MCF 10A (cell line): ENCODE results near the gene ATP5F1D. TPM values are rescaled to one million over a fixed set of nuclear protein-coding genes. Genes with fewer than 3 reads are reported as not detected.

ENCODE experiments used
- BruUV-seq: library from RNA; stranded (reverse); fragments of 400-500 nt; replicated peaks from 2 replicates; lab custom pipeline; 2021; lab: Mats Ljungman, UMichigan
- CTCF ChIA-PET: fragments of 300-600 bp; sonication (Branson Sonifier 250); formaldehyde crosslinking; extraction: SDS; loops from one replicate; lab custom pipeline; 2021; ENCODE audit warnings: antibody characterized with exemption, inconsistent platforms; lab: Yijun Ruan, JAX
- POLR2A ChIA-PET: fragments of 300-600, 350-650 bp; sonication (Branson Sonifier 250); formaldehyde crosslinking; extraction: SDS; loops from one replicate; lab custom pipeline; 2020; ENCODE audit warnings: antibody characterized with exemption, inconsistent platforms; lab: Yijun Ruan, JAX
- DNase-seq: peaks from one replicate; pipeline ENCODE4 v3.0.0-alpha.2; 2018; ENCODE audit not compliant: unreplicated experiment
- H3K27ac Mint-ChIP-seq: one replicate; pipeline ENCODE4 v1.8.0; 2022; ENCODE audit warnings: mild to moderate bottlenecking, low read depth, mixed read lengths; ENCODE audit not compliant: unreplicated experiment
- H3K27me3 Mint-ChIP-seq: one replicate; pipeline ENCODE4 v1.8.0; 2022; ENCODE audit warnings: mixed read lengths; ENCODE audit not compliant: insufficient read depth, unreplicated experiment
- H3K36me3 Mint-ChIP-seq: one replicate; pipeline ENCODE4 v1.8.0; 2022; ENCODE audit warnings: mild to moderate bottlenecking, moderate library complexity, mixed read lengths; ENCODE audit not compliant: insufficient read depth, unreplicated experiment
- H3K4me1 Mint-ChIP-seq: one replicate; pipeline ENCODE4 v1.8.0; 2022; ENCODE audit warnings: mixed read lengths; ENCODE audit not compliant: insufficient read depth, unreplicated experiment
- H3K4me3 Mint-ChIP-seq: one replicate; pipeline ENCODE4 v1.8.0; 2022; ENCODE audit warnings: mild to moderate bottlenecking, moderate library complexity, mixed read lengths; ENCODE audit not compliant: unreplicated experiment
- H3K9me3 Mint-ChIP-seq: one replicate; pipeline ENCODE4 v1.8.0; 2022; ENCODE audit warnings: mixed read lengths; ENCODE audit not compliant: unreplicated experiment
- intact Hi-C: fragments of 100-400 bp; cut with micrococcal nuclease; formaldehyde crosslinking; loops from 2 replicates; pipeline ENCODE4 v1.14.1; 2022
- total RNA-seq: library from RNA; stranded (reverse); gene quantifications from 2 replicates; pipeline ENCODE4 v1.2.3, GENCODE V29; 2022
- TF ChIP-seq, protein P1 (sequence below): fragments of 200-600 bp; IDR thresholded peaks from one replicate; pipeline ENCODE4 v1.8.0; 2022; ENCODE audit warnings: antibody characterized with exemption, mild to moderate bottlenecking; ENCODE audit not compliant: unreplicated experiment

ATP5F1D gene
- total RNA-seq, 1 experiment from 2014 or later = 258 TPM

DNA sequence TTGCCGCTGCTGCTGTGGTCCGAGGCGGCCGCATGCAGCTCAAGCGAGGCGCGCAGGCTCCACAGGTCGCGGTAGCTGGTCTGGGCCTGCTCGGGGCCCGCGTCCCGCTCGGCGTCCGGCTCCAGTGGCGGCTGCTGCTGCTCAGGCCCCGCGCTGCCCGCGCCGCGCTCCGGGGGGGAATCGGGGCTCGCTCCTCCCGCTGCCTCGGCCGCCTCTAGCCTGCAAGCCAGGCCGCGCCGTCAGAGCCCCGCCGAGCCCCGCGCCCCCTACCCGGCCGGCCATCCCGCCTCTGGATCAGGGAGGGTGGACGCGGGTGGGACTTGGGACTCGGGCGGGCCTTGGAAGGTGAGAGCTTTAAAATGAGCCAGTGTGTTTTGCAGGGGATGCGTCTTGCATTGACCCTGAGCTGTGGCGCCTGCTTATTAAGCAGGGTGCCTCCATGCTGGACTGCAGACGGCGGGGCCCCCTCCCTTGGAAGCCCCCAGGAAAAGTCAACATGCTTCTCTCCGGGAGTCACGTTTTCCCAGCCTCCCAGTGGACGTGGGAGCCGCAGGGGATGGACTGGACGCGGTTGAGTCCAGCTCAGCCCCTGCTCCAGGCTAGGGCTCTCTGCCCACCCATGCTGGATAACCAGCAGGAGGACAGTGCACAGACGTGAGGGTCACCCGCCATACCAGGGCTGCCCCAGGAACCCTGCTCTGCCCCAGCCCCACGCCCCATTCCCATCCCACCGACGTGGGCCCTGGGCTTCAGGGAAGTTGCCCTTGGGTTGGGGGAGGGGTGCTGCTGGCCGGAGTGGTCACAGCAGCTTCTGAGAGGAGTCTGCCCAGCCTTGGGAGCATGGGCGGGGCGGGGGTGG lies 11.4 kb upstream of the ATP5F1D start:
- peaks cover 14% of the 10 kb centered on the region for H3K4me1 Mint-ChIP-seq
- peaks cover 10% of the 10 kb centered on the region for H3K36me3 Mint-ChIP-seq
- intact Hi-C loops = no loop called here
- TF ChIP-seq, protein P1, sequence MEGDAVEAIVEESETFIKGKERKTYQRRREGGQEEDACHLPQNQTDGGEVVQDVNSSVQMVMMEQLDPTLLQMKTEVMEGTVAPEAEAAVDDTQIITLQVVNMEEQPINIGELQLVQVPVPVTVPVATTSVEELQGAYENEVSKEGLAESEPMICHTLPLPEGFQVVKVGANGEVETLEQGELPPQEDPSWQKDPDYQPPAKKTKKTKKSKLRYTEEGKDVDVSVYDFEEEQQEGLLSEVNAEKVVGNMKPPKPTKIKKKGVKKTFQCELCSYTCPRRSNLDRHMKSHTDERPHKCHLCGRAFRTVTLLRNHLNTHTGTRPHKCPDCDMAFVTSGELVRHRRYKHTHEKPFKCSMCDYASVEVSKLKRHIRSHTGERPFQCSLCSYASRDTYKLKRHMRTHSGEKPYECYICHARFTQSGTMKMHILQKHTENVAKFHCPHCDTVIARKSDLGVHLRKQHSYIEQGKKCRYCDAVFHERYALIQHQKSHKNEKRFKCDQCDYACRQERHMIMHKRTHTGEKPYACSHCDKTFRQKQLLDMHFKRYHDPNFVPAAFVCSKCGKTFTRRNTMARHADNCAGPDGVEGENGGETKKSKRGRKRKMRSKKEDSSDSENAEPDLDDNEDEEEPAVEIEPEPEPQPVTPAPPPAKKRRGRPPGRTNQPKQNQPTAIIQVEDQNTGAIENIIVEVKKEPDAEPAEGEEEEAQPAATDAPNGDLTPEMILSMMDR = no peak
- CTCF ChIA-PET = interaction anchor here (0.5 kb wide), 1 partner anchor 36 kb away, joined by 3 read pairs; no protein-coding TSS in a partner anchor
- H3K4me3 Mint-ChIP-seq = no peak overlapping the region
- no peak for DNase-seq
- no peak overlapping the region for H3K27ac Mint-ChIP-seq
- H3K27me3 Mint-ChIP-seq = no peaks in the 10 kb centered on the region
- POLR2A ChIA-PET = interaction anchor here (0.7 kb wide), 1 partner anchor 14 kb away, joined by 3 read pairs; no protein-coding TSS in a partner anchor
- H3K9me3 Mint-ChIP-seq = no peaks in the 10 kb centered on the region
- BruUV-seq = no TSS peak

DNA sequence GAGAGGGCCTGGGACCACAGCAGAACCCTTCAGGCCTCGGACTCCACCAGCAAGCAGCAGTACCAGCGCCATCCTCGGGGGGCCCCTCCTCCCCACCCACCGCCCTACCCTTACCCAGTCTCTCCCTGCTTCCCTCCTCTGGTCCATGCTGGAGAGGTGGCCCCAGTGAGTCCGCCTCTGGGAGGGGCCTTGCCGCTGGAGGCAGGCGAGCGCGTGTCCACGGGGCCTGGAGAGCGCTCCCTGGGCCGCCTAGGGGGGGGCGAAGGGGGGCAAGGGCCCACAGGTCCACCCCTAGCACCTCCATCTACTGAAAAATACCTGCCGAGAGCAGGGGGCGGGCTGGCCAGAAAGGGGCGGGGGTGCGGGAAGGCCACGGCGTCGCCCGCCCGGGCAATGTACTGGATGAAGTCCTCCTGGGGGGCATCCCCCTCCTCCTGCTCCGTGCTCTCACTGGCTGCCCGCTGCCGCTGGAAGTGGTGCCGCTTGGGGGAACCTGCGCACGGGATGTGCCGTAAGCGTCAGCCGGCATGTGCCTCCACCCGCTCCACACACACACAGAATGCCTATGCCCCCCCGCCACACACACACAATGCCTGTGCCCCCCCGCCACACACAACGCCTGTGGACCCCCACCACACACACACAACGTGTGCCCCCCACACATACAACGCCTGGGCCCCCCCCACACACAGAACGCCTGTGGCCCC lies 10.6 kb upstream of the ATP5F1D start:
- Mint-ChIP-seq H3K4me3 (no peak overlapping the region), H3K36me3 (peaks cover 10% of the 10 kb centered on the region), H3K9me3 (no peaks in the 10 kb centered on the region), H3K4me1 (peaks cover 14% of the 10 kb centered on the region), H3K27me3 (no peaks in the 10 kb centered on the region), H3K27ac (no peak overlapping the region)
- TF ChIP-seq, protein P1 = no peak
- POLR2A ChIA-PET = no interaction called here
- CTCF ChIA-PET = no interaction called here
- BruUV-seq = no TSS peak
- no peak for DNase-seq
- intact Hi-C loops = no loop called here

DNA sequence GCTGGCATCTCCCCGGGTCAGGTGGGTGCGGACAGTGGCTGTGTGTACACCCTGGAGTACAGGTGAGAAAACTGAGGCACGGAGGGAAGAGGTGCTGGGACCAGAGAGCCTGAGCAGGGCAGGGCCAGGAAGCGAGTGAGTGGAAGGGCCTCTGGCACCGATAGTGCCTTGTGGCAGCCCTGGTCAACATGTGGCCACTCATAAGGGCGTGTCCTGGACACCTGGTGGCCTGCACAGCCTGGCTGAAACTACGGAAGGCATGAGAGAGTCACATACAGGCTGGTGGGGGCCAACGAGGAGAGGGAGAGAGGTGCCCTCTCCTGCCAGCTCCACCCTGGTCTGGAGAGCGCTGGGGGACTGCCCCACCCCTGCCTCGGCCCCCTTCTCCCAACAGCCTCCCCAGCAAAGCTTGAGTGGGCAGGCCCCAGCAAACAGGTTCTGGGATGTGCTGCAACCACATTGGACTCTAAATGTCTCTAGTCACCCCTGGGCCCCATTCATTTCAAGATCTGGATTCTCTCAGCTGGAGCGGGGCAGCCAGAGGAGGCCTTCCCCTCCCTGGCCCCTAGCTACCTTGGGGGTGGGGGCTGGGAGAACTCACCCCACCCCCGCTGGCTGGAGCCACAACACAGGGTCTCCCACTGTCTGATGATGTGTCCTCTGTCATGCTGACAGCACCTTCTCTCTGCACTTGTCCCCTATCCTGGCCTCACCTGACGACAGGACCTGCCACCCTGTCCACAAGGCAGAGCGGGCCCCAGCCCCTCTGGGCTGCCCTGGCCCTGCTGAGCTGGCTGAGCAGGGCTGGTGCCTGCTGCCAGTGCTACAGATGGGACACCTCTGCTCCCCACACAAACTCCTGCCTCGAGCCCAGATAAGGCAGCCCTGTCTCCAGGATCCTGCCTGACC lies 9.6 kb upstream of the ATP5F1D start:
- H3K27me3 Mint-ChIP-seq = no peaks in the 10 kb centered on the region
- H3K36me3 Mint-ChIP-seq = peaks cover 7% of the 10 kb centered on the region
- ChIA-PET POLR2A (interaction anchor here (0.6 to 1.0 kb wide), 3 partner anchors 15 to 128 kb away, joined by 3 to 4 read pairs (median 4); partner anchors contain the start of gene GPX4), CTCF (interaction anchor here (0.5 to 0.7 kb wide), 3 partner anchors 14 to 81 kb away, joined by 3 to 4 read pairs (median 4); no protein-coding TSS in a partner anchor)
- peaks cover 14% of the 10 kb centered on the region for H3K4me1 Mint-ChIP-seq
- BruUV-seq = no TSS peak
- intact Hi-C loops = no loop called here
- TF ChIP-seq, protein P1 = no peak
- no peak overlapping the region for H3K4me3 Mint-ChIP-seq
- peak overlapping the region; percentile 27 for H3K27ac Mint-ChIP-seq
- no peak for DNase-seq
- H3K9me3 Mint-ChIP-seq = no peaks in the 10 kb centered on the region
